ENCODE results near the gene TTLL3.
A peak's percentile ranks its signal among the peaks of the same experiment; 100 is the strongest.

TTLL3 gene

DNA sequence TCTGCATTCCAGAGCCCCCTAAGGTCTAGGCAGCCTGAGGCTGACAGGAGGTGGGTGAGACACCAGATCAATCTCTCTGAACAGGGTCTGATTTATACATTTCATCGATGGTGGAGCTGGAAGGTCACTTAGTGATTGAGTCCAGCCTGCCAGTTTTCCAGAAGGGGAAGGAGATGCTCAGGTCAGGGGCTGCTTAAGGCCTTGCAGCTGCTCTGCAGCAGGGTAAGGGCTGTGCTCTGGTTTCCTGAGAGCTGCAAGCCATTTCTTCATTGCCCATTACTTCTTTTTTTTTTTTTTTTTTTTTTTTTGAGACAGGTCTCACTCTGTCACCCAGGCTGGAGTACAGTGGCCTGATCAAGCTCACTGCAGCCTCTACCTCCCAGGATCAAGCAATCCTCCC, 28.5 kb upstream of the TTLL3 start:
- no peak for DNase-seq

DNA sequence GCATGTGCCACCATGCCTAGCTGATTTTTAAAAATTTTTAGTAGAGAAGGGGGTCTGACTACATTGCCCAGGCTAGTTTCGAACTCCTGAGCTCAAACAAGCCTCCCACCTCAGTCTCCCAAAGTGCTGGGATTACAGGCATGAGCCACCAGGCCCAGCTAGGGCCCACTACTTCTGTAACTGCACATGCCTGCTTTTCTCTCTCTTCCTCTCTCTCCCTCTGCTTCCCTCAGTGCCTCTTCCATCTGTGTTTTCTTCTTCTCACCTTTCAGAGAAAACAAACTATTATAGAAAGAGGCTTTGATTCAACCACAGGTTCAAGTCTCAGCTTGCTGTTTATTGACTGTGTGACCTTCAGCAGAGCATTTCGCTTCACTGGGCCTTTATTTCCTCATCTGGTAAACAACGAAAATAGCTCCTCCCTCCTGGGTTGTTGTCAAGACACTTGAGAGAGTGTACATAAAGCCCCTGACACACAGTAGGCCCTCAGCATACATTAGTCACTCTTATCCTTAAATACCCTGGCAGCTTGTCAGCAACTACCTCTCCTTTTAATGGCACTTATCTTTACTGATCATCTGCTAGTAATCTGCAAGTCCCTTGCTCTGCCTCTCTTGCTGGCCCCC, 28.0 kb upstream of the TTLL3 start:
- no peak for DNase-seq

DNA sequence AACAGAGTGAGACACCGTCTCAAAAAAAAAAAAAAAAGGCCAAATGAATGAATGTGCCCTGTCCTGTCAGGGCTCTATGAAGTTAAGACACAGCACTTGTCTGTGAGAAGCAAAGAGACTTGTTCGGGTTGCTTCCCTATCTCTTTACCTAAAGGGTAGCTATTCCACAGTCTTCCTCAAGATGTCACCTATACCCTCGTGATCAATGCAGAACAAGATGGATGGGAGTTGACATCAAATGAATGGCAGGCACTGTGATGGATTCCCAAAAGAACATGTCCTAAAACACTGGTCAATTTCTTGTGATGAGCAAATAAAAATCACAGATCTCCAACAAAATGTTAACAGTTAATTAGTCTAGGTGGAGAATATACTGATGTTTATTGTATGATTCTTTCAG, 27.3 kb upstream of the TTLL3 start:
- peak in 1 of 6 experiments; percentile 10 for DNase-seq

- no peak for DNase-seq
Observed at GRCh38 chr3:9783954-9784353, 26.1 kb upstream of the TTLL3 start.

GRCh38 chr3:9784965-9785364, 25.1 kb upstream of the TTLL3 start:
- no peak for DNase-seq

GRCh38 chr3:9785602-9786001, 24.5 kb upstream of the TTLL3 start:
- DNase-seq = no peak

DNA sequence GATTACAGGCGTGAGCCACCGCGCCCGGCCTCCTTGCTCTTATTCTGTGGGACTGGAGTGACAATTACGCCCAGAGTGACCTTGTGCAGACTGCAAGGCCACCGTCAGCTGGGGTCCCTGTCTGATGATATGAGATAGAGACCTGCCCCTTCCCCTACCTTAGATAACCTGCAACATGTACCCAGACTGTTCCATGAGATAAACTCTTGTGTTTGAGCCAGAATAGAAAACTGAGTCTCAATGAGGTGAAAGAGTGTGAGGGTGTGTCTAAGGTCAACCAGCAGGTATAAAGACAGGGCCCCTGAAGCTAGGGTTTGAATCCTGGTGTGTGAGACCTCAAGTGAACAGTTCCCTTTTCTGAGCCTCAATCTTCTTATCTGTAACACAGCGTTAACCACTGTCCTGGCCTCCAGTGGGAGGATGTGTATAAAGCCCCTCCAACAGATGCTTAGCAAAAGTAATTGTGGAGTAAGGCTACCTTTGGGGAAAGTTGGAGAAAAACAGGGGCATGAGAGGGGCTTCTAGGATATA, 23.8 kb upstream of the TTLL3 start:
- no peak for DNase-seq

- no peak for DNase-seq
Observed at GRCh38 chr3:9786825-9787669, 23.0 kb upstream of the TTLL3 start.

DNA sequence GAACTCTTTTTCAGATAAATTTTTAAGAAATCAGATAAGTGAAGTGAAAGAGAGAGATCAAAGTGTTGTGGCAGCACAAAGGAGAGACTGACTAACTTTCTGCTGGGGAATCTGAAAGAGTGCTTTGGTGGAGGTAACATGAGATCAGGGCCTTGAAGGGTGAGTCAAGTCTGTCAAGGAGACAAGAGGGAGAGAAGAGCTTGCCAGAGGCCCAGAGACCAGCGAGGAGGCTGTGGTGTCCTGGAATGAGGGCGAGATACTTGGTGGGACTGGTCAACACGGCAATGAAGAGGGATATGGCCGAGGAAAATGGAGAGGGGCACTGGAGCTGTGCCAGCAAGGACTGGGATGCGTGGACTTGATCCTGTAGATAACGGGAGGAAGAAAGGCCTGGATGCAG, 22.3 kb upstream of the TTLL3 start:
- no peak for DNase-seq

GRCh38 chr3:9791127-9791526, 18.9 kb upstream of the TTLL3 start:
- DNase-seq = no peak

- no peak for DNase-seq
Observed at GRCh38 chr3:9791790-9792404, 18.2 kb upstream of the TTLL3 start.

DNA sequence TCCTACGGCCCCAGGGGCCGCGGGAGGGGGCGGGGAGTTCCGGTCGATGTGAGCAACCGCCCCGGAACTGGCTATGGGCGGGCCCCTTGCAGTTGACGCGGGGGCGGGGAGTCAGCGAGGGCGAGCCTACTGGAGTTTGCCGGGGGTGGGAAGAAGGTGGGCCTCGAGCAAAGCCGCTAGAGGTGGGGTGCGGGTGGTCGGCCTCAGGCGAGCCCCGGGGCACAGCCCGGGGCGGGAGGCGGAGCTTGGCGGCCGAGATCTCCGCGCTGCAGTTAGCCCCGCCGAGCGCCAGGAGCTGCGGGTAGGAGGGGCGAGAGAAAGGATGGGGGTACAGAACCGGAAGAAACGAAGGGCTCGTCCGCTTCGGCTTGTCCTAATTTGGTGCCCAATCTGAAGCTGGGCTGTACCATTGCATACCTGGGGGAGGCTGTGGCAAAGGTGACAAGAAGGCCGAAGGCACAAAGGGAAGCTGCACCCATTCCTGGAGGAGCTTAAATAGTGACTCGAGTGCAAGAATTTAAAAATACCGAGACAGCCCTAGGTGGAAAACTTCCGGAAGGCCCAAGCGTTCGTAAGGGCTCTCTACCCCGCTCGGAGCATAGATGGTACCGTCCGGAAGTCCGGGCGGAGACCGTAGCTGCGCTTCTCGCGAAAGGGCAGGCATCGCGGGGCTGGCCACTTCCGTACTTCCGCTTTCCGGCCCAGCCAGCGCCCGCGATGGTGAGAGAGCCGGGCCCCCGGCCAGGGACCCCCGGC, 17.5 kb upstream of the TTLL3 start, which contains the start of the genes ARPC4 and TADA3:
Gene ARPC4, plus strand, starts transcription at position 678 of the 756 bp plus-strand sequence. Its CDS starts 40 bp downstream, at position 718.
Gene TADA3, minus strand, starts transcription at position 69 of the 756 bp plus-strand sequence. CDS start 1,007 bp downstream, outside the sequence.
- peak; percentile 85 to 98 (median 92) for DNase-seq

DNA sequence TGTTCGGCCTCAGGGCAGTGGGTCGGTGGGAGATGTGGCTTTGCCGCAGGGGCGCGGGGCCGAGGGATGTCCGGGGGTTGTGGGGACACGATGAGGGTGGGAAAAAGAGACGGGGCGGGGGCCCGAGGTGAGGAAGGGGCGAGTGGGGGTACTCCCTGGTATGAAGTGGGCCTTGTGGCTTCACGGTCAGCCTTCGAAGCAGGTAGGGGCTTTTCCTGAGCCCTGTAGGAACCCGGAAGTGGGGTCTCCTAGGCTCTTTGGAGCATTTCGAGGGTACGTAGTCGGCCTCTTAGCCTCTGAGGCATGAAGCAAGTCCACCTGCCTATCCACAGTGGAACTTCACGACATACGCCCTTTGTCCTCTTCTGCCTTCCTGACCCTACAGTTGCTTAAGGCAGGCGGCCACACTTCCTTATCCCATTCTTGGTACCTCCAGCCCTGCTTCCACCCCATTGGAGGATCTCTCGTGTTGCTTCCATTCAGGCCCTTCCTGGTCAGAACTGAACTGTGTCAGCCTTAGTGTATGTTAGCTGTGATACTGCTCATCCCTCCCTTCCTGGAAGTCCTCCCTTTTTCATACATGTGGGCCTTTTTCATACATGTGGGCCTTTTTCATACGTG, 16.8 kb upstream of the TTLL3 start:
- DNase-seq = peak in 2 of 6 experiments; percentile 30 to 31

DNA sequence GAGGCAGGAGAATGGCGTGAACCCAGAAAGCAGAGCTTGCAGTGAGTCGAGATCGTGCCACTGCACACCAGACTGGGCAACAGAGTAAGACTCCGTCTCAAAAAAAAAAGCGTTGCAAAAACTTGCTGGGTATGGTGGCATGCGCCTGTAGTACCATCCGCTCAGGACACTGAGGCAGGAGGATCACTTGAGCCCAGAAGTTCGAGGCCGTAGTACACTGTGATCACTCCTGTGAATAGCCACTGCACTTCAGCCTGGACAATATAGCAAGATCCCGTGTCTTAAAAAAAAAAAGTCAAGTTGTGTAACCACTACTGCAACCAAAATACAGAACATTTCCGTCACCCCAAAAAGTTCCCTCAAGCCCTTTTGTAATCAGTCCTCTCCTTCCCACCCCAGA, 15.7 kb upstream of the TTLL3 start:
- DNase-seq = no peak

DNA sequence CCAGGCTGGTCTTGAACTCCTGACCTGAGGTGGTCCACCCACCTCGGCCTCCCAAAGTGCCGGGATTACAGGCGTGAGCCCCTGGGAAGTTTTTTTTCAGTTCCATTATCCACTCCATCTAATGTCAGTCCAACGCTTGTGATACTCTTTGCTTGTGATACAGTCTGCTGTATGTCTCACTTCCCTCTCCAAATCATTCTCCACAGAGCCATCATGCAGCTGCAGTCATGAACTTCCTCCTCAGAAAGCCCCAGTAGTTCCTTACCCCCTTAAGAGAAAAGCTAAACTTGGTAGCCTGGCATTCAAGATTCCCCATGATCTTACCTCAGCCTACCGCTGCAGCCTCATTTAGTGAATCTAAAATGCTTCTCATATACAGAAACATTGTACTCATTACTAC, 14.9 kb upstream of the TTLL3 start:
- no peak for DNase-seq

DNA sequence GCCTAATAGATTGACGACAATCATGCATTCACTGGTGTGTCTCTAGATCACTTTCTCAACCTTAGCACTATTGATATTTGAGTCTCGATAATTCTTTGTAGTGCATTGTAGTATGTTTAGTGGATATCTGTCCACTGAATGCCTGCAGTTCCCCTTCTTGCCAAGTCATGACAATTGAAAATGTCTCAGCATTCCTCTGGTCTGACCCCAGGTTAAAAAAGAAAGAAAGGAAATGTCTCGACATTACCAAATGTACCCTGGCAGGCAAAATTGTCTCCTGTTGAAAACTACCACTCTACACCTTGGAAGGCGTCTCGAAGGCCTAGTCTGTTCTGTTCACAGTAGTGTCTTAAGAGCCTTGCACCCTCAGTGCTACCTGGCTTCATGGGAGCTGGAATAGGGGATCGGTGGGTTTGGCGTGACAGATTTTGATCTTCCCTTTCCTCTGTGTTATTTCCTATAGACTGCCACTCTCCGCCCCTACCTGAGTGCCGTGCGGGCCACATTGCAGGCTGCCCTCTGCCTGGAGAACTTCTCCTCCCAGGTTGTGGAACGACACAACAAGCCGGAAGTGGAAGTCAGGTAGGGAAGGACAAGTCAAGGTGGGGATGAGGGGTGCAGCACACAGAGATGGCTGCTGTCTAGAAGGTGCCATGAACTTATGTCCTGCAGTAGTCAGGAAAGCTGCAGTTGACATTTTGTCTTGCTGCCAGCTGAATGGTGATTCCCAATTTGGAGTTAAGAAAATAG, 12.7 kb upstream of the TTLL3 start:
- DNase-seq = no peak

DNA sequence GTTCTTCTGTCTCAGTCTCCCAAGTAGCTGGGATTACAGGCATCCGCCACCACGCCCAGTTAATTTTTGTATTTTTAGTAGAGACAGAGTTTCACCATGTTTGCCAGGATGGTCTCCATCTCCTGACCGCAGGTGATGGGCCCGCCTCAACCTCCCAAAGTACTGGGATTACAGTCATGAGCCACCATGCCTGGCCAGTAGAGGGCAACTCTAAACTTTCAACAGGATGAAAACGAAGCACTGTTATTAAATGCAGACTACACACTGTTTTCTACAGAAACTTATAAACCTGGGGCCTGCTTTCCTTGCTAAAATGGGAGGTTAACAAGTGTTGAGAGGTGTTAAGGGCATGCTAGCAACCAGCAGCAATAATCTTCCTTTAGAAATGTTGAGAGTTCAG, 9.5 kb upstream of the TTLL3 start:
- DNase-seq = peak in 1 of 6 experiments; percentile 5

GRCh38 chr3:9803494-9803893, 6.6 kb upstream of the TTLL3 start:
- DNase-seq = no peak

GRCh38 chr3:9804996-9805395, 5.1 kb upstream of the TTLL3 start:
- no peak for DNase-seq

DNA sequence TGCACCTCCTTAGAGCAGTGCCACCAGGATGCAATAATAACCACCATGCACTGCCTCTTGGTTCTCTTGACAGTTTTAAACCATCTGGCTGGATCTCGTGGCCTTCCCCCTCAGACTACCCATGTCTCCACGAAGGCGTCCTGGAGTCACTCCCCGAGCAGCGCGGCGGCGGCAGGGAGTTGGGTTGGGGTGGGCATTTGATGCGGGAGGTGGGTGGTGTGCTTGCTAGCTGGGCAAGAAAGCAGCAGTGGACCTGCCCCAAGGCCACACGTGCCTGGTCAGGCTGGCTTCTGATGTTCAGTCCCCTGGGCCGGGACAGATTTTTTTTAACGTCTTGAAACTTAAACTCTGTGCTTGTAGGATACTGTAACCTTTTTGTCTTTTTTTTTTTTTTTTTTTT, 3.9 kb upstream of the TTLL3 start:
- DNase-seq = no peak

All from stimulated activated naive CD4-positive, alpha-beta T cell (primary cell).